Measurements from ENCODE around the gene HEATR3.

The HEATR3 gene

DNA sequence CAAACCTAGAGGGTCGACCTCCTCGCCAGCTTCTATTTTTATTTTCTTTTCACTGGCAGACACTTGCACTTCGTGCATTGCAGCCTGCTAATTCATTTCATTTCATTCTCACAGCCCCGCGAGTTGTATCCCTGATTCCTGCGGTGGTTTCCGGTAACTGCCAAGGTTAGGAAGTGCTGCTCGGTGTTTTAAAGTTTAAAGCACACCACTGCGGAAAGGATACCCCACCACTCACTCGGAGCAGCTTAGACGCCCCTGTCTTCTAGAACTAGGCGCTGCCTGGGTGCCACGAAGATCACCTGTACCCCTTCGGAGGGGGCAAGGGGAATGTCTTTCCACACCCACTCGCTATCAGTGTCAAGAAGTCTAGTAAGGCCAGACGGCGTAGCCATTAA, 40.2 kb upstream of the HEATR3 start:
- H3K4me3 ChIP-seq (replicated peaks; ENCODE audit: low read depth, low read length): peak overlapping the region; percentile 77
- DNase-seq (ENCODE audit: low read depth): no peak
- TF ChIP-seq CTCF (IDR thresholded peaks at IDR 0.05; ENCODE audit: low read length, missing control alignments): no peak

- TF ChIP-seq CTCF (IDR thresholded peaks at IDR 0.05; ENCODE audit: low read length, missing control alignments): no peak
- no peak overlapping the region for H3K4me3 ChIP-seq (replicated peaks; ENCODE audit: low read depth, low read length)
- DNase-seq (ENCODE audit: low read depth): no peak
Measured at GRCh38 chr16:50027829-50028228, 37.9 kb upstream of the HEATR3 start.

GRCh38 chr16:50035468-50035992, 30.2 kb upstream of the HEATR3 start:
- H3K4me3 ChIP-seq (replicated peaks; ENCODE audit: low read depth, low read length): no peak overlapping the region
- no peak for TF ChIP-seq CTCF (IDR thresholded peaks at IDR 0.05; ENCODE audit: low read length, missing control alignments)
- DNase-seq (ENCODE audit: low read depth): no peak

DNA sequence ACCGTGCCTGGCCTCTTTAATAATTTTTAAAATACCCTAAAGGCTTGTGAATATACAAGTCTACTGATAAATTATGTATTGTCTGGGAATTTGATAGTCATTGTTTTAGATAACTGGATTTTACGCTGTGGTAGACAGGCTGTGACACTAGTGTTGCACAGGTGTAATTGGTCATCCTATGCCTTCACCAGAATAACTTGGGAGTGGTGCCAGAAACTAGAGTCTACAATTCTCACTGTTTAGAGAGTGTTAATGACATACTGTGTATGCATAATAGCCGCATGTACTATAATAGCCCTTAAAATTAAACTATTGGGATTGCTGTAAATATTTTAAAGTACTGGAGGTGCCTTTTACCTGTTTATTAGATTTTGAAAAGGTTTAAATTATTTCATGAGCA, 29.3 kb upstream of the HEATR3 start:
- DNase-seq (ENCODE audit: low read depth): no peak
- H3K4me3 ChIP-seq (replicated peaks; ENCODE audit: low read depth, low read length): no peak overlapping the region
- no peak for TF ChIP-seq CTCF (IDR thresholded peaks at IDR 0.05; ENCODE audit: low read length, missing control alignments)

DNA sequence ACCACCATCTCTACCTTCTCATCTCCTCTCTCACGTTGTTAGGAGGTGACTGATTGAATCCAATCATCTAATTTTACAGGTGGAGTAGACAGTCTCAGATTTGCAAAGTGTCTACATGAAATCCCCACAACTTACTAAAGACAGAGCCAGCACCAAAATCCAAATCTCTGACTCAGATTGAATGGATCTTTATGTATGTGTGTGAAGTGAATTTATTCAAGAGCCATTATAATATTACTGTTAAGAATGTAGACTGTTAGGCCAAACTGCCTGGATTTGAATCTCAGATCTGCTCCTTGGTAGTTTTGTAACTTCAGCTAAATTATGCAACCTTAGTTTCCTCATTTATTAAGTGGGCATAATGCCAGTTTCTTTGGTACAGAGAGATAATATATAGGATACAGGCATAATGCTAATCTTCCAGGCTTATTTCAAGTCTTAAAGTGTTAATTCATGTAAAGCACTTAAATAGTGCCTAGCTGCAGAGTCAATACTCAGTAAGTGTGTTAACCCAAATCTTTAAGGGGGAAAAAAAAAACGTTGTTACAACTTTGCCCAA, 28.0 kb upstream of the HEATR3 start:
- TF ChIP-seq CTCF (IDR thresholded peaks at IDR 0.05; ENCODE audit: low read length, missing control alignments): no peak
- peak; percentile 65 for DNase-seq (ENCODE audit: low read depth)
- no peak overlapping the region for H3K4me3 ChIP-seq (replicated peaks; ENCODE audit: low read depth, low read length)

GRCh38 chr16:50038286-50038685, 27.5 kb upstream of the HEATR3 start:
- DNase-seq (ENCODE audit: low read depth): no peak
- TF ChIP-seq CTCF (IDR thresholded peaks at IDR 0.05; ENCODE audit: low read length, missing control alignments): no peak
- no peak overlapping the region for H3K4me3 ChIP-seq (replicated peaks; ENCODE audit: low read depth, low read length)

Measured in fibroblast of pulmonary artery (primary cell).